PFSK-1 (cell line): ENCODE results near the gene SORBS2.

ENCODE experiments used
- FOXP2 ChIP-seq: optimal IDR thresholded peaks from 2 replicates; pipeline ENCODE3; 2011; ENCODE audit warnings: borderline replicate concordance, control low read depth, inconsistent platforms; ENCODE audit not compliant: insufficient read depth; ENCODE audit errors: extremely low read length, extremely low read depth
- POLR2AphosphoS5 ChIP-seq: IDR thresholded peaks from 2 replicates; pipeline ENCODE4 v1.6.1; 2012; ENCODE audit warnings: low read depth, mild to moderate bottlenecking, control low read depth, low read length, moderate library complexity
- REST ChIP-seq, 2 experiments: IDR thresholded peaks; 2 replicates each; pipeline versions ENCODE4 v1.6.1 to v1.8.0; 2011 to 2012; ENCODE audit warnings: low read depth in 2 of 2, low read length in 2 of 2, control low read depth in 1 of 2, inconsistent platforms in 1 of 2, mild to moderate bottlenecking in 1 of 2, moderate library complexity in 1 of 2; ENCODE audit not compliant: insufficient read depth in 1 of 2
- SIN3A ChIP-seq: IDR thresholded peaks from 2 replicates; pipeline ENCODE4 v1.6.1; 2012; ENCODE audit warnings: mild to moderate bottlenecking, low read length, moderate library complexity, borderline replicate concordance; ENCODE audit not compliant: insufficient read depth
- TAF1 ChIP-seq: IDR thresholded peaks from 2 replicates; pipeline ENCODE4 v1.6.1; 2012; ENCODE audit warnings: low read length, control low read depth, borderline replicate concordance; ENCODE audit not compliant: insufficient read depth

Gene SORBS2

GRCh38 chr4:185677637-185678314 lies 134.2 kb downstream of the SORBS2 start:
- TF ChIP-seq POLR2AphosphoS5 = no peak
- TF ChIP-seq TAF1 = no peak
- TF ChIP-seq FOXP2 = no peak
- TF ChIP-seq SIN3A = no peak
- no peak for TF ChIP-seq REST (IDR thresholded peaks at IDR 0.05; ENCODE audit: insufficient read depth in 1 of 2, low read depth in 2 of 2, low read length in 2 of 2)

- TF ChIP-seq TAF1 (no peak), POLR2AphosphoS5 (no peak), SIN3A (no peak), FOXP2 (no peak), REST (IDR thresholded peaks at IDR 0.05; ENCODE audit: insufficient read depth in 1 of 2, low read depth in 2 of 2, low read length in 2 of 2) (no peak)
Observed at GRCh38 chr4:185672618-185673017, 139.4 kb downstream of the SORBS2 start.

GRCh38 chr4:185672151-185672550 lies 139.8 kb downstream of the SORBS2 start:
- TF ChIP-seq REST (IDR thresholded peaks at IDR 0.05; ENCODE audit: insufficient read depth in 1 of 2, low read depth in 2 of 2, low read length in 2 of 2) (no peak), SIN3A (no peak), FOXP2 (no peak), TAF1 (no peak), POLR2AphosphoS5 (no peak)

GRCh38 chr4:185671496-185671895 lies 140.5 kb downstream of the SORBS2 start:
- no peak for TF ChIP-seq FOXP2
- no peak for TF ChIP-seq TAF1
- no peak for TF ChIP-seq POLR2AphosphoS5
- TF ChIP-seq SIN3A = no peak

GRCh38 chr4:185671066-185671465 lies 140.9 kb downstream of the SORBS2 start:
- no peak for TF ChIP-seq POLR2AphosphoS5
- no peak for TF ChIP-seq REST (IDR thresholded peaks at IDR 0.05; ENCODE audit: insufficient read depth in 1 of 2, low read depth in 2 of 2, low read length in 2 of 2)
- no peak for TF ChIP-seq TAF1
- TF ChIP-seq SIN3A = no peak
- TF ChIP-seq FOXP2 = no peak
